Retina (tissue), 1 donor: Measurements from ENCODE around the gene STAU1.
A peak's percentile ranks its signal among the peaks of the same experiment; 100 is the strongest.
"Not testable (repeated sequence)": the region's sequence is repeated elsewhere in the genome, so short reads cannot be mapped to it uniquely, and the experiment has no call there.

ENCODE experiments used
- DNase-seq: peaks from one replicate; pipeline ENCODE4 v3.0.0-alpha.2; 2016

STAU1 gene

GRCh38 chr20:49203011-49203410, 14.9 kb upstream of the STAU1 start:
- DNase-seq: no peak

GRCh38 chr20:49199729-49200293, 11.7 kb upstream of the STAU1 start:
- no peak for DNase-seq

GRCh38 chr20:49192944-49193518, 4.9 kb upstream of the STAU1 start:
- DNase-seq: not testable (repeated sequence)

- DNase-seq: peak; percentile 67
Measured at GRCh38 chr20:49187330-49187850, 744 bp downstream of the STAU1 start.

GRCh38 chr20:49186535-49187329, 1.4 kb downstream of the STAU1 start:
- no peak for DNase-seq

GRCh38 chr20:49185071-49185761, 2.9 kb downstream of the STAU1 start:
- DNase-seq: no peak

GRCh38 chr20:49184691-49185070, 3.5 kb downstream of the STAU1 start:
- no peak for DNase-seq

- DNase-seq: not testable (repeated sequence)
Measured at GRCh38 chr20:49184084-49184501, 4.0 kb downstream of the STAU1 start.

- DNase-seq: no peak
Measured at GRCh38 chr20:49183444-49183843, 4.7 kb downstream of the STAU1 start.

- DNase-seq: no peak
Measured at GRCh38 chr20:49181265-49181877, 6.8 kb downstream of the STAU1 start.

- DNase-seq: no peak
Measured at GRCh38 chr20:49179368-49180277, 8.5 kb downstream of the STAU1 start.

GRCh38 chr20:49174183-49174582, 14.0 kb downstream of the STAU1 start:
- no peak for DNase-seq

GRCh38 chr20:49172413-49172812, 15.7 kb downstream of the STAU1 start:
- no peak for DNase-seq

GRCh38 chr20:49171909-49172308, 16.2 kb downstream of the STAU1 start:
- DNase-seq: no peak

GRCh38 chr20:49170714-49171113, 17.4 kb downstream of the STAU1 start:
- no peak for DNase-seq

GRCh38 chr20:49169547-49169946, 18.6 kb downstream of the STAU1 start:
- no peak for DNase-seq

GRCh38 chr20:49168864-49169263, 19.3 kb downstream of the STAU1 start:
- DNase-seq: not testable (repeated sequence)

GRCh38 chr20:49167811-49168507, 20.2 kb downstream of the STAU1 start:
- DNase-seq: no peak

GRCh38 chr20:49166534-49167449, 21.3 kb downstream of the STAU1 start:
- DNase-seq: no peak

- DNase-seq: no peak
Measured at GRCh38 chr20:49165611-49166010, 22.5 kb downstream of the STAU1 start.
